ENCODE data around the gene ADAMTS2.

ADAMTS2 gene

DNA sequence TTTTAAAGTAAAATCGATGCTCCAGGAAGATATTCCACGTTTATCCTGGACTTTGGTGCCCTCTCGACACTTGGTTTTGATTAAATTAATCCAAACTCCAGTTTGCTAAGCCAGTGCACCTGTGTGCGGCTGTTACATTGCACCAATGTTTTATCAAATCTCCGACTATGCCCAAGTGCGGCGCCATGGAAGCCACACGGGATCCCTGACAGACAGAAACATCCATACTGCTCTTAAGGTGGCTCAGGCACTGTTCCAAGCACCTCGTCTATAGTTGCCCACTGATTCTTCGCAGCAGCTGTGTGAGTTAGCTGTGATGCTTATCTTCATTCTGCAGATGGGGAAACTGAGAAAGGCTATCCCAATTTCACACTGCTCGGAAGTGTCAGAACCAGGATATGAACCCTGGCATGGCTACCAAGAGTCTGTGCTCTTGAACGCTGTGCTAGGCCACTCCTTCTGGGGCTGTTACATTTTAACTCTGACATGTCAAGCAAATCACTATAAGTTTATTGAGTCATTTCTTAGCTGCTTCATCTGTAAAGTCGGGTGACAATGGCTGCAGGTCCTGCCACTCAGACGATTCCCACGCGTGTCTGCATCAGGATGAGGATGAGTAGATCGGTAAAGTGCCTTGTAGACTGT, 113.0 kb downstream of the ADAMTS2 start:
- DNase-seq (ENCODE audit: low read depth), result no peak

DNA sequence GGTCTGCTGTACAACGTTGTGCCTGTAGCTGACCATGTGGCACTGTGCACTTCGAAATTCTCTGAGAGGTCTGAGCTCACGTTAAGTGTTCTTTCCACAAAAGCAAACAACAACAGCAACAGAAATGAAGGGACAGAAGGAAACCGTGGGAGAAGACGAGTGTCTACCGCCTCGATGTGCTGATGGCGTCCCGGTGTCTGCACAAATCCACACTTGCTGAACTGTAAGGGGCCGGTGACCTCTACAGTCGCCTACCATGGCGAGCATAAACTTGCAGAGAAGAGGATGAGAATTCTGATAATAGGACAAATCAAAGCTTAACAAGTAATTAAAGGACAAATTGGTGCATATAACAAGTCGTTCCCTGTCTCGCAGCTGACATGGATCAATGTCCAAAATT, 114.0 kb downstream of the ADAMTS2 start:
- DNase-seq (ENCODE audit: low read depth), result no peak

DNA sequence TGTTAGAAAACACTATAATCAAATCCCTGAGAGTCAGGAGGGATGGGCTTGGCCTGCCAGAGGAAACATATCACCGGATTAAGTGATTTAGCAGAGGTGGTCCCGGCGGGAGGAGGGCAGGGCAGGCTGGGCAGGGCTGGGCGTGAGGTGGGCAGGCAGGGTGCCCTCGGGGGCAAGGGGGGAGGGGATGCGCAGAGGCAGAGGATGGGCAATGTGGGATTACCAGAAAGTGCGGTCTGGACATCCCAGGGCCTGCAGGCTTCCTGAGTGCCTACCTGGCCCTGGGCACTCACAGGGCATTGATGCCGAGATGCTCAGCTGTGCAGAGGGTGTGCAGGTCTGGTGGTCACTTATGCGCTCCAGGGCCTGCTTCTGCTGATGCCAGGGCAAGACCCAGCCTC, 115.2 kb downstream of the ADAMTS2 start:
- no peak for DNase-seq (ENCODE audit: low read depth)

DNA sequence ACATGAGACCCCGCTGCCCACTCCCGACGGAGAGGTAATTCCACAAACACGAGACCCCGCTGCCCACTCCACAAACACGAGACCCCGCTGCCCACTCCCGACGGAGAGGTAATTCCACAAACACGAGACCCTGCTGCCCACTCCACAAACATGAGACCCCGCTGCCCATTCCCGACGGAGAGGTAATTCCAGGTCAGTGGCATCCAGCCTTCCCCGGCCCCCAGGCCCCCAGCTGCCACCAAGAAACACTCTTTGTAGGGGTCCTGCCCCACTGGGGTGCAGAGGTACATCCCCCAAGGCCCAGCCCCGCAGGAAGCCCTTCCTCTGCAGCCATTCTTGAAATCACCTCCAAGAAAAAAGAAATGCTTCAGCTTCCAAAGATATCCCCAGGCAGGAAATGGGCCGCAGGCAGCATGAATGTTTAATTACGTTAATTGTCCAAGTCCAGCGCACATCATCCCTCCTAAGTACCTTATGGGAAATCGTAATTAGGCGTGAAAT, 115.9 kb downstream of the ADAMTS2 start:
- no peak for DNase-seq (ENCODE audit: low read depth)

DNA sequence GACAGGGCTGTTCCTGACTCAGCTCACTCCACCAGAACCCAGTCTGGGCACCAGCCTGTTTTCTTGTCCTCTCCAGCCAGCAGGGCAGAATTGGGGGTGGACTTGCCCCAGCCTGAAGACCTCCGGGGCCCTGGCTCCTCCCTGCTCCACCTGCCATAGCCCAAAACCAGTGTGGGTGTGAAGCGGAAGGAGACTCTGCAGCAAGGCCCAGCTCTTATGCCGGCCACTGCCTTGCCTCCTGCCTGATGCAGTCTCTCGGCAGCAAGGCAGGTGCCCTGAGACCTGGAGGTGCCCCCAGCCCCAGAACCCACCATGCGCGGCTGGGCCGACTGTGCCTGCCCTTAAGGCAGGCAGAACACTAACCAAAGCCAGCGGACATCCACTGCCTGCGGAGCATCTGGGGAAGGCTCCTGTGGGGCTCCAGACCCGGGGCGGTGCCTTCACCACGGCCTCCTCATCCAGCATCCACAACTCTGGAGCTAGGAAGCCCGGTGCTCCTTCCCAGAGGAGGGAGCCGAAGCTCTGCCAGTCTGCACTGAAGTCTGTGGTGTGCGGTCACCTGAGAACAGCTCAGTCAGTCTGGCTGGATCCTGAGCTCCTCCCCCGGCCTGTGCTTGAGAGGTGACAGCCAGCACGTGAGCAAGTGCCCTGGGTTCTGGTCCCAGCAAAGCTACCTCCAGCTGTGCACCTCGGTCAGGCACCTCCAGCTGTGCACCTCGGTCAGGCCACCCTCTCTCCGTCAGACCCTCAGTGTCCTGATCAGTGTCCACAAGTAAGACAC, 116.7 kb downstream of the ADAMTS2 start:
- DNase-seq (ENCODE audit: low read depth), result peak; percentile 11

DNA sequence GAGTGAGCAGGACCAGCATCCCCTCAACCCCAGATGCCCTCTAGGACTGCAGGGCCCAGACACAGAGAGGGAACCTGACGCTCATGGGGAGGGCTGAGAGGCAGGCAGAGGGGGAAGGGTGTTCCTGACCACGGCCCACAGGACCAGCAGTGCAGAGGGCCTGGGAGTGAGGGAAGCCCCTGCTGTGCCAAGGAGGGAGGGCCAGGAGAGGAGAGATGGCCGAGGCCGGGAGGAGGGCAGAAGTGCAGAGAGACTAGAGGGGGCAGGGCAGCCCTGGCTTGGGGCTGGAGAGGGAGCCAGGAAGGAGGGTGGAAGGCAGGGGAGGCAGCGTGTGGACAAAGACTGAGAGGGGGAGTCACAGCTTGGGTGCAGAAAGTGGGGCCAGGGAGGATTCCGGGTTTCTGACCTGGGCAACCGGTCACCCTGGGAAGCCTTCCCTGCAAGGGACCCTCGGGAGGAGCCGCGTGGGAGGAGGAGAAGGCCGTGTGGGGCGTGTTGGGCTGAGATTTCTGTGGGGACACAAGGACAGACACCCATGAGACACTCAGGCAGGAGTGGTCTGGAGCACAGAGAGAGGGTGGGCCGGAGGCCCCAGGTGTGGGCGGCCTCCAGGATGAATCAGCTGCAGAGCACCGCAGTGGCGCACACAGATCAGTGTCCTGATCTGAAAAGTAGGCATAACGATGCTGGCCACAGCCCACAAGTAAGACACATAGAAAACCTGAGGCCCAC, 117.5 kb downstream of the ADAMTS2 start:
- peak; percentile 9 for DNase-seq (ENCODE audit: low read depth)

DNA sequence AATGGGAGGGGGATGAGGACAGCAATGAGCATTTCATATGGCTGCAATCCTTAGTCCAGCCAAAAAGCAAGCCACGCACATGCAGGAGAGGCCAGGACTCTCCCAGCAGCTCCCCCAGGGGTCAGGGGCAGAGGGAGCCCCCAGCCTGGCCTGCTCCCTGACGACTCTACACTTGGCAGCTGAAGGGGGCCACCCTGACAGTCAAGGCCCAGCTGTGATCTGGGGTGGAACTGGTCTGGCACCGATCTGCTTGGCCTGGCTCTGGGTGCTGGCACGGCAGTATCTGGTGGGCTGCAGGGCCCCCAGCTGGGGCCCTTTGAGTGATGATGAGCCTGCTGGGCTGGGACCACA, 118.1 kb downstream of the ADAMTS2 start:
- no peak for DNase-seq (ENCODE audit: low read depth)

DNA sequence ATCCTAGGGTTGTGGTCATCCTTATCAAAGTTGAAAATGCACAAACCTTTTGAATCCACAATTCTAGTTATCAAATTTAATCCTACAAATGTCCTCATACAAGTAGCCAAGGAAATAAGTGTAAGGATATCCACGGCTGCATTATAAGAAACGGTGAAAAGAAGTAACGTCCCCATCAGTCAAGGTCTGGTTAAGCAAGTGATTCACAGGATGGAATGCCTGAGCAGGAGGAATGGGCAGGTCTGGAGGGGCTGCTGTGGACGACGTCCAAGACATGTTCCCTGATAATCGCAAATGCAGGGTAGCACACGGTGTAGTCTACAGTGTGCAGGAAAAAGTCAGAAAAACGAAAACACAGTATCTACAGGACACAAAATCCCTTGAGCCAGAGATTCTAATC, 118.6 kb downstream of the ADAMTS2 start:
- DNase-seq (ENCODE audit: low read depth), result peak; percentile 58

DNA sequence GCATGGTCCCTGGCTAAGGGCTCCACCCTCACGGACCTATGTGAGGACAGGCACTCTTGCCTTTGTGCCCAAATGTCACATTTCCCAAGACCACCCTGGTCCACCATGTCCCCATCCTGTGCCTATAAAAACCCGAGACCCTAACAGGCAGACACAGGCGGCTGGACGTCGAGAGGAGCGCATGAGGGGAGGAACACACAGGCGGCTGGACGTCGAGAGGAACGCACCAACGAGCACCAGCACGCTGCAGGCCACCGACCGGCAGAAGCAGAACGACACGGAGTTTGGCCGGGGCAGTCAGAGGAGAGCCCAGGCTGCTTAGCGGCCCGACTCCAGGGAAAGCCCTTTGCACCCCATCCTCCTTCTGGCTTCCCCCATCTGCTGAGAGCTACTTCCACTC, 119.9 kb downstream of the ADAMTS2 start:
- no peak for DNase-seq (ENCODE audit: low read depth)

DNA sequence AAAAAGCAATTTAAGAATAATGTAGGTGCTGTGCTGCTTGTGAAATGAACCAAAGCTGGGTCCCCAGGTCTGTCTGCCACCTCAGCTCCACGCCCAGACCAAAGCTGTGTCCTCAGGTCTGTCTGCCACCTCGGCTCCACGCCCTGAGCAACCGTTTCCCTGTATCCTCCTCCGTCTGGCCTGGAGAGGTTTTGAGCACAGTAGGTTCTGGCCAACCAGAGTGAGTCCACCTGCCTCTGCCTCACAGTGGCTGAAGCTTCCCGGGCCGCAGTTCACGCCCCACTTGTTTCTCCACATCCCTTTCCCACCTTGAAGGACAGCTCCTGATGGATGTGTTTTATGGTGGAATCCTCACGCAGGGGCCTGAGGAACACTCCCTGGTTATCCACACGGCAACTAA, 120.5 kb downstream of the ADAMTS2 start:
- DNase-seq (ENCODE audit: low read depth), result no peak

DNA sequence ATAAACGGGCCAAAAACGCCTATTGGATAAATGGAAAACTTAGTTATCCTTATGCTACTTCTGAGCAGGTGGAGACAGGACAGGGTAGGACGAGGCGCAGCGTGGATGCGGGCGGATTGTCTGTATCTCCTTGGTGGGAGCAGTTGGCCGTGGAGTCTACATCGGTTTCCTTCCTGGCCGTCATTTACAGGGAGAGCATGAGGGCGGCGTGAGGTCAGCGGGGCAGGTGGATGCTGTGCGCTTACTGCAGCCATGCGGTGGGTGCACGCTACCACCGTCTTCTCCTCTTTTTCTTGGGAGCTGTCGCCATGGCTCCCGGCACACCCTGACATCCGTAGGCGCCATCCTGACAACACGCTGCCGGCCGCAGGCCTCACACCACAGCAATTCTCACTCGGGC, 121.3 kb downstream of the ADAMTS2 start:
- DNase-seq (ENCODE audit: low read depth), result no peak

DNA sequence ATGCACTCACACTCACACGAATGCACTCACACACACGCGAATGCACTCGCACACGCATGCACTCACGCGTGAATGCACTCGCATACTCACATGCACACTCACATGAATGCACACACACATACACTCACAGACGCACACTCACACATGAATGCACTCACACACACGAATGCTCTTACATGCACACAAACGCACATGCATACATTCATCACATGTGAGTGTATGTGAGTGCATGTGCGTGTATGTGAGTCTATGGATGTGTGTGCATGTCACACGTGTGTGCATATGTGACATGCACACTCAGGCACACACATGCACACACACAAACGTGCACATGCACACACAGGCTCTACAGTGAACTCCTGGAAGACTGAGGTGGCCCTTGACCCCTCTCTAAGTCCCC, 121.7 kb downstream of the ADAMTS2 start:
- no peak for DNase-seq (ENCODE audit: low read depth)

DNA sequence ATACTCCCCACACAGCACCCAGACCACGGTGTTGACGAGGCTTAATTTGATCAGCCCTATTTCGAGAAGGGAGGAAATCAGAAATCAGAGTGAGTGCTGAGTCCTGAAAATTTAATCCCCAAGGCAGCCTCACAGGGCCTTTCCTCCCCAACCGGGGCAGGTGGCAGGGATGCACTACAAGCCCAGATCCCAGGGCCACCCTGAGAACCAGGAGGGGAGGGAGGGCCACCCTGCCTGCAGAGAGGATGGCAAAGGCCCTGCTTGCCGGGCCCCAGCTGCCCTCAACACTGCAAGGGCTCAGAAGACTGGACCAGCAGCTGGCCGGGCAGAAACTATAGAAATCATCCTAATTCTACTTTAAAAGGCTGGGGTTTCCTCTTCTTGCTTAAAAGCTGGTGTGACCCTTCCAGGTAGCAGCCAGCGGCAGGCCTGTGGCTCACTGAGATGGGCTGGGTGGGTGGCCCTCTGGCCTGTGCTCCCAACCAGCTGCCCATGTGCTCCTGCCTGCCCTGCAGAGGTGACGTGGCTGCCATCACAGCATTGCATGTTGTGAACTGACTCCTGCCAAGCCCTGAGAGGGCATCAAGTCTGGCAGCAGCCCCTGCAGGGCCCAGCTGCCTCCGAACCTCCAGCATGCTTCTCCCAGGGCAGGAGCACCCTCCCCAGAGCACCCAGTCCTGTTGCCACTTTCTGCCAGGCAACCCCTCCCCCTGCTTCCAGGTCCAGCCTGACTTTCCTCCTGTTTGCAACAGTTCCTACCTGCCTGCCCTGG, 122.8 kb downstream of the ADAMTS2 start:
- DNase-seq (ENCODE audit: low read depth), result no peak

DNA sequence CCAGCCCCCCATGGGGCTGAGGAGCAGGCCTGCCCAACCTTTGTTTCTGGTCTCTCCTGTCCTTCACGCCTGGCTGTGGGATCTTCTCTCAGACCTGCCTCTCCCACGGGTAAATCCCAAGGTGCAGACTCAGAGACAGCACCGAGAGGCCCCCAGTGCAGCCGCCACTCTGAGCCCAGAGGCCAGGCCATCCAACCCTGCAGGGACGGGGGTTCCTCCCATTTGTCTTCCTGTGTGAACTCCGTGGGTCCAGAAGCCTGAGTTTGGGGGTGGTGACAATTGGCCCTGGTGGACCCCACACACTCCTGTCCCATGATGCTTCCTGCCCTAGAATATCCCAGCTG, 123.4 kb downstream of the ADAMTS2 start:
- DNase-seq (ENCODE audit: low read depth), result no peak

DNA sequence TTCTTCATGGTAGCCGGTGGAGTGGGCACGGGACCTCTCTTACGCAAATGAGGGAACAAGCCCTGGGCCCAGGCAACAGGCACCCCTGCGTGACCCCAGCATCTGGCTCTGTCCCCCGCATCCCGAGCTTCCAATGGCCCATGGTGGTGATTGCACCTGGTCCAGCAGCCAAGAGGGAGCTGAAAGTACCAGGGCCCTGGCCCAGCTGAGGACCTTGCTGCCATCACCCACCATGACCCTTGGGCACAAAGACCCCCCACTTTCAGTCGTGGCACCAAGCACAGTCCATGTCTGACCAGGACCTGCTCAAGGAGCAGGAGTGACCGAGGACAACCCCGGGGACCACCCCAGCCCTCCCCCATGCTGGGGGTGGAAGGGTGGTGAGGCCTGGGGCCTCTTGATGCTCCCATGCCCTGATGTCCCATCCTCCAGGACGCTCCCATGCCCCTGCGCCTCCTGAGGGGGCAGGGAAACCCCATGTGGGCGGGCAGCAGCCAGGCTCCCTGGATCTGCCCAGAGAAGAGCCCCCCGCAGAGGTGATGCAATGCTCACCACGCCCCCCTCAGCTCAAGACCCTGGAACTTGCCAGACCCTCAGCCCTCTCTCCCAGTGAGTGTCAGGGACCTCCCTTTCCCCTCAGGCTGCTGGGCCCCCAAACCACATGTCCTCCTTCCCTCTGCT, 123.9 kb downstream of the ADAMTS2 start:
- no peak for DNase-seq (ENCODE audit: low read depth)

DNA sequence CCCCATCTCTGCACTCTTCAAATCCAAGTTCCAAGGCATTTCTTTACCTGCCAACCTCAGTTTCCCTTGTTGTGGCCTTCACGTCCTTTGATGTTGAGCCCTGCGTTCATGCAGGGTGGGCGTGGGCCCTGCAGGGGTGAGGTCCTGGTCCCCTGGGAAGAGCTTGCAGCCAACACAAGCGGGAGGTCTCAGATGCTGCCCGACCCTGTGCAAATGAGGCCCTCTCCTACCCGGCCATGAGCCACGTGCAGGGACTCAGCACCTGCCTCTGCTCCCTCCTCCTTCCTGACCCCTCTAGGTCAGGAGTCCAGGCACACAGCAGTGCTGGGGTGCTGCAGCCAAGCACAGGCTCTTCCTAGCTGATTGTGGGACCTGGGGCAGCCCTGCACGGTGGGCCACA, 124.5 kb downstream of the ADAMTS2 start:
- DNase-seq (ENCODE audit: low read depth), result no peak

DNA sequence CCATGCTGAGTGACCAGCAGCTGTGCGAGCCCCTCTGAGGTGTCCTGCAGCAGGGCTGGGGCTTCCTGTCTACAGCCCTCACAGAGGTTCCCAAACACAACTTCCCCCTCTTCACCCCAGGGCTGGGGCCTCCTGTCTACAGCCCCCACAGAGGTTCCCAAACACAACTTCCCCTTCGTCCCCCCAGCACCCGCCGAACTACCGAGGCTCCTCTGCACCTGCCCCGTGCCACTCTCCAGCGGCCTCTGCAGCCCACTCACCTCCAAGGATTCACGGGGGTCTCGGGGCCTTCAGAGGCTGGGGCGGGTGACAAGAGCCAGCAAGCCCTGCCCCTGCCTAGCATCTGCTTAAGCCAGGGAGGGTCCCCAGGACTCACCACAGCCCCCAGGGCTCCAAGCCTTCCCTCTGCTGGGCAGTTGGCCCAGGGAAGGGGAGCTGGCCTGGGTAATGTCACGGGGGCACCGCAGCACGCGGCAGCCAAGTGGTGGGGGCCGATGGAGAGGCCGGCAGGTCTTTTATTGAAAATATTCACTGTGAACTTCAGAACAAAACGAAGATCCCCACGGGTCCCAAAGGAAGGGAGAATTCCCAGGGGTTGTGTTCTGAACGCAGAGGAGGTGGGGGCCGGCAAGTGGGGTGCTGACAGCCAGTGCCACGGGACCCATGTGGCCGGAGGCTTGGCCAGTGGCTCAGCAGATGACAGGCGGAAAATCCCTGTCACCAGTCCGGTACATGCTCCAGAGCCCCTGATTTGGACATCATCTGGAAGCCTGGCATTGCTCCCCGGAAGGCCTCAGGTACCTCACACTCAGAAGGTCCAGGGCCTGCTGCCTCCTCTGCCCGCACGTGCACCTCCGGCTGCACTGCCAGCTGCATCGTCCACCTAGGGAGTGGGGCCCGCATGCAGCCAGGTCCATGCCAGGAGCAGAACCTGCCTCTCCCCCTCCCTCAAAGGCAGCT, 125.3 kb downstream of the ADAMTS2 start:
- DNase-seq (ENCODE audit: low read depth), result no peak

DNA sequence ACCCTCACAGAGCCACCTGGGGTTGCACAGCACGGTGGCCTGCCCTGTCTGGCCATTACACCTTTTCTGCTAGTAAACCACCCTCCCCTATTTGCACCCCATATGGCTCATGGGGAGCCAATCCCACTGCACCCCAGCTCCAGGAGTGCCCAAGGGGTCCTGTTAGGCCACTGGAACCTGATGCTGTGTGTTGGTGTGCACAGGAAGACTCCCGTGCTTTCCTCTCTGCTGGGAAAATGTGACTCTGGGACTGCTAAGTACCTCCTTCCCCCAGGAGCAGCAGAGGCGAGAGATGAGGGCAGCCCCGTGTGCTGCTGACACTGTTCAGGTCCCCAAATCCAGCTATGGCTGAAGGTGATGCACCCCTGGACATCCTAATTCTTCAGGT, 126.3 kb downstream of the ADAMTS2 start:
- DNase-seq (ENCODE audit: low read depth), result no peak

DNA sequence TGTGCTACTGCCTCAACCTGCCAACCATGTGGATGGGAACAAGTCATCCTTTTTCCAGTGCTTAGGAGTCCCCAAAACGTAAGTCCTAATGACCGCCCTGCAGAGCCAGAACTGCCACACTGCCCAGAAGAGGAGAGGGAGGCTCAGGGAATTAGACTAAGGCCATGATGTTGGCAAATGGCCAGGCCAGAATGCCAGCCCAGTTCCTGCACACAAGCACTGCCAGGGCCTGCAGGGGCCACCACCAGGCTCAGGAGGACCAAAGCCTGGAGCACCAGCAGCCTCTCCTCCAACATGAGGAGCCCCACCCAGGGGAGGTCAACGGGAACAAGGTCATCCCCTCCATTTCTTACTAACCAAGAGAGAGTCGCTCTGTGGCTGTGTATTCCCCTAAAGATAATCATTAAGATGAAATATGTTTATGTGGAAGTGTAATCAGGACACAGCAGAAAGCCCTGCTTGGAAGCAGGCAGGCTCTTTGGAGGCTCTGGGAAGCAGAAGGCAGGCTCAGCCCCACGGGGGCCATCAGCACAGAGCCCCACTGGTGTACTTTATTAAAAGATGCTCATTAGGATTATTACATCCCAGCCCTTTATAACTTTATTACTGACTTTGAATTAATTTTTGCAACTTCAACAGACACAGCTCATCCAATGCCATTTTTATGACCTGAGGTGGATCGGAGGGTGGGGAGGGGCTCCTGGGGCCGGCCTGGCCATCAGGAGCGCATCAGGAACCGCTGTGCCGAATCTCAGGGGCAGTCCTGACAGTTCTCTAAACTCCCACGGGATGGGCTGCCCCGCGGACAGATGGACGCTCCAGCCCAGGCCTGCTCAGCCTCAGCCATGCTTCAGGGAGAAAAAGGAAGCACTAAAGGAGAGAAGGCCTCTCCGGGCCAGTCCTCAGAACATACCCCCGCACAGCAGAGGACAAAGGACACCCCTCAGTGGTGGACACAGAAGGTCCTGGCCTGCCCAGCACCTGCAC, 127.0 kb downstream of the ADAMTS2 start:
- no peak for DNase-seq (ENCODE audit: low read depth)

Data from amniotic epithelial cell (primary cell).